Activated CD4-positive, CD25-positive, alpha-beta regulatory T cell treated with anti-CD3 and anti-CD28 coated beads, Interleukin-2, amount 50 U/mL, for 72 hours (primary cell): ENCODE measurements around the gene CFAP97D2.
"Not testable (repeated sequence)": the region's sequence is repeated elsewhere in the genome, so short reads cannot be mapped to it uniquely, and the experiment has no call there.

ENCODE experiments used
- DNase-seq: peaks from one replicate; pipeline ENCODE4 v3.0.0; 2021

The CFAP97D2 gene

GRCh38 chr13:114143806-114144605, 35.1 kb upstream of the CFAP97D2 start:
- DNase-seq: peak; percentile 37

- peak; percentile 29 for DNase-seq
Observed at GRCh38 chr13:114144606-114145244, 34.3 kb upstream of the CFAP97D2 start.

- peak; percentile 29 for DNase-seq
Observed at GRCh38 chr13:114145256-114145655, 33.8 kb upstream of the CFAP97D2 start.

- no peak for DNase-seq
Observed at GRCh38 chr13:114145722-114146121, 33.3 kb upstream of the CFAP97D2 start.

GRCh38 chr13:114146173-114146572, 32.9 kb upstream of the CFAP97D2 start:
- DNase-seq: no peak

- peak; percentile 29 for DNase-seq
Observed at GRCh38 chr13:114146629-114147028, 32.4 kb upstream of the CFAP97D2 start.

GRCh38 chr13:114147803-114148520, 31.1 kb upstream of the CFAP97D2 start:
- no peak for DNase-seq

- DNase-seq: peak; percentile 69
Observed at GRCh38 chr13:114148521-114148855, 30.6 kb upstream of the CFAP97D2 start.

GRCh38 chr13:114148886-114149285, 30.2 kb upstream of the CFAP97D2 start:
- not testable (repeated sequence) for DNase-seq

GRCh38 chr13:114149774-114150740, 29.0 kb upstream of the CFAP97D2 start:
- no peak for DNase-seq

- no peak for DNase-seq
Observed at GRCh38 chr13:114151031-114151430, 28.0 kb upstream of the CFAP97D2 start.

GRCh38 chr13:114151565-114152284, 27.3 kb upstream of the CFAP97D2 start:
- no peak for DNase-seq

- no peak for DNase-seq
Observed at GRCh38 chr13:114152285-114152645, 26.8 kb upstream of the CFAP97D2 start.

- DNase-seq: no peak
Observed at GRCh38 chr13:114152831-114153371, 26.2 kb upstream of the CFAP97D2 start.

- no peak for DNase-seq
Observed at GRCh38 chr13:114153485-114154080, 25.5 kb upstream of the CFAP97D2 start.

- DNase-seq: no peak
Observed at GRCh38 chr13:114154476-114154875, 24.6 kb upstream of the CFAP97D2 start.

GRCh38 chr13:114155320-114155719, 23.7 kb upstream of the CFAP97D2 start:
- DNase-seq: no peak

GRCh38 chr13:114155926-114156883, 22.9 kb upstream of the CFAP97D2 start:
- DNase-seq: no peak

- no peak for DNase-seq
Observed at GRCh38 chr13:114157869-114158495, 21.1 kb upstream of the CFAP97D2 start.
